Sigmoid colon (tissue), 4 donors: ENCODE data around the gene LHFPL2.

Experiments used
- CTCF ChIP-seq, 4 experiments: fragments of 450-650 bp in 3 of 4; fragments of 200-600 bp in 1 of 4; IDR thresholded peaks; one replicate each; pipeline ENCODE4 v1.5.1; 2016 to 2019; ENCODE audit warnings: antibody characterized with exemption in 4 of 4, mild to moderate bottlenecking in 3 of 4, moderate library complexity in 2 of 4
- POLR2A ChIP-seq, 2 donors: fragments of 450-650 bp; IDR thresholded peaks; one replicate each; pipeline ENCODE4 v1.6.1; 2016; ENCODE audit warnings: antibody characterized with exemption in 2 of 2, mild to moderate bottlenecking in 2 of 2, moderate library complexity in 2 of 2
- POLR2AphosphoS5 ChIP-seq, 4 donors: sonication (generic); formaldehyde crosslinking; IDR thresholded peaks; one replicate each; pipeline ENCODE4 v1.6.1; 2017; ENCODE audit warnings: antibody characterized with exemption in 4 of 4

DNA sequence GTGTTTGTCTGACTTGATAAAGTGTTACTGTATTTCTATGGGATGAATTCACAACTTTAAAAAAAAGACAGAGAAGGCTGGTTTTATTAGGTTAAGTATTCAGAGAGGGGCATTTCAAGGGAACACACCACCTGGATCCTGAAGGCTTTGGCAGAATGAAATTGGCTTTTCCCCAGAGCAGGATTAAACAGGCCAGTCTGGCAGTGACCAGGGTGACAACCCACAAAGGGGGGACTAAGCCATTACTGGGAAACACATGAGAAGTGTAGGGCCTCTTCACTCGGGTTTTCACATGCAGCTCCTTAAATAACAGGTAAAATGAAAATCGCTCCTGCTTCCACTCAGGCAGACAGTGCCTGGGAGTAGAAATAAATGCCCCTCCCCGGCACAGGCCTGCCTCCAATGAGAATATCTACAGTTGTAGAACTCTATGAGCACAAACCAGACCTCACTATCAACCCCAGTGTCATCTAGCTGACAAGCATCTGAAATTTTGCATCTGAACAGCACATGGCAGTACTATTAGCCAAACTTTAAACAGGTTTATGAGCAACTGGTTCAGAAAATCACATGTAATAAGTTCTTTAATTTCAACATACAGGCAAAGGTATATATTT is 85.8 kb downstream of the LHFPL2 start:
- TF ChIP-seq CTCF (IDR thresholded peaks at IDR 0.05) (no peak), POLR2AphosphoS5 (IDR thresholded peaks at IDR 0.05) (no peak), POLR2A (IDR thresholded peaks at IDR 0.05) (no peak)
